ENCODE results near the gene MPZ. TPM values are rescaled to one million over a fixed set of nuclear protein-coding genes. Genes with fewer than 3 reads are reported as not detected.

MPZ gene
- total and polyA plus RNA-seq, 10 of the 15 experiments (the other 5 are each of a cell fraction or from before 2014, with no cell fraction given): 0.09 to 6.9 (median 4.7) TPM

DNA sequence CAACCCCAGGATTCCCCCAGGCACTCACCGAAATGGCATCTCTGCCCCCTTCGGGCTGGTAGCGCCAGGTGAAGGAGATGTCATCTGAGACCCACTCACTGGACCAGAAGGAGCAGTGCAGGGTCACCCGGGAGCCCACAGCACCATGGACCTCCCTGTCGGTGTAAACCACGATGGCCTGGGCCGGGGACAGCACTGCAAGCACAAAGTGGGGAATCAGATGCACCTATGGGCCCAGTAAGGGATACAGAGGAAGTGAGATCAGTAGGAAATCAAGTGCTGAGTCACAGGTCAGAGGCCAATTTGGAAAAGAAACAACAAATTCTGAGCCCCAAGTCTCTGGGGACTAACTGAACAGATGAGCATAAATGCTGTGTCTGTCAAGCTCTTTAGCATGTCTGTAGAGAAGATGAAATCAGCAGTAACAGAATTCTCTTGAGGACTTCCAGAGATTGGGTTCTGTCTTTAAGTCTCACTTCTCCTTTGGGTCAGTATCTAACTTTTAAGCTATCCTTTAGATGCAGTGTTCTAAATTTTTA is 2.5 kb downstream of the MPZ start:
- no peaks in the 10 kb centered on the region for H3K9me3 ChIP-seq (replicated peaks; ENCODE audit: control insufficient read depth, insufficient read depth, low read length)
- H3K27me3 ChIP-seq (replicated peaks in 1 of 2; ENCODE audit: control insufficient read depth in 2 of 2, insufficient read depth in 2 of 2, low read length in 1 of 2): no peaks in the 10 kb centered on the region
- no peak overlapping the region for H3K4me2 ChIP-seq (ENCODE audit: control insufficient read depth, insufficient read depth)
- H3K79me2 ChIP-seq (ENCODE audit: control insufficient read depth, insufficient read depth, low read length): peaks cover 2% of the 10 kb centered on the region
- no peak overlapping the region for H3K27ac ChIP-seq (ENCODE audit: control insufficient read depth, insufficient read depth)
- peaks cover 12% of the 10 kb centered on the region for H3K4me1 ChIP-seq (ENCODE audit: control insufficient read depth, insufficient read depth, low read length)
- in situ Hi-C loops (cut with MboI) (no loop called here), intact Hi-C loops (cut with micrococcal nuclease; ENCODE audit: unreplicated experiment) (loop anchor here (5.0 kb wide), 1 partner anchor 80 kb away; the partner anchor contains the start of gene TOMM40L)
- ATAC-seq (peak; percentile 37), DNase-seq (ENCODE audit: low read depth, low spot score) (no peak), FAIRE-seq (no peak)
- SMC1A ChIA-PET (ENCODE audit: uncharacterized antibody, unreplicated experiment): interaction anchor here (0.9 to 2.5 kb wide), 6 partner anchors 14 to 105 kb away, joined by 3 to 18 read pairs (median 4); partner anchors contain the start of genes NDUFS2 and TOMM40L
- CTCF ChIA-PET: interaction anchor here (0.6 to 6.8 kb wide), 12 partner anchors 16 to 105 kb away, joined by 3 to 66 read pairs (median 5); partner anchors contain the start of genes CFAP126, NDUFS2 and TOMM40L
- RAD21 ChIA-PET (ENCODE audit: unreplicated experiment): interaction anchor here (1.1 to 3.1 kb wide), 2 partner anchors 78 to 81 kb away, joined by 3 to 22 read pairs; partner anchors contain the start of gene TOMM40L
- H3K4me3 ChIP-seq: no peak overlapping the region
- no peaks in the 10 kb centered on the region for H3K36me3 ChIP-seq (ENCODE audit: control insufficient read depth in 2 of 2, insufficient read depth in 2 of 2, low read length in 1 of 2)
- no TSS peak for BruUV-seq (replicated peaks)
- WGBS (ENCODE audit: insufficient coverage, insufficient replicate concordance, low lambda C conversion rate, missing lambda C conversion rate): 48% methylated on average over 7 of the region's 7 CpGs
- no peak overlapping the region for H3K9ac ChIP-seq (ENCODE audit: control insufficient read depth, insufficient read depth, low read length)
- POLR2A ChIA-PET: interaction anchor here (0.6 to 1.3 kb wide), 4 partner anchors 10 to 426 kb away, joined by 3 to 5 read pairs (median 3); no protein-coding TSS in a partner anchor
- peak overlapping the region; percentile 2 for H2AFZ ChIP-seq (ENCODE audit: control insufficient read depth, low read depth, low read length)
- no peaks in the 10 kb centered on the region for H4K20me1 ChIP-seq (ENCODE audit: control insufficient read depth, insufficient read depth)
- TF ChIP-seq DPF2 (IDR thresholded peaks at IDR 0.05) (0 out of 2 replicates have a peak, but pooled peaks have one; percentile 26), SMARCA5 (IDR thresholded peaks at IDR 0.05) (no peak), IKZF2 (IDR thresholded peaks at IDR 0.05) (peak; percentile 45 to 63; a peak in 3 of 4 replicates), RAD21 (IDR thresholded peaks at IDR 0.05; ENCODE audit: insufficient read depth, low read depth, low read length) (no peak), SRF (IDR thresholded peaks at IDR 0.05; ENCODE audit: low read depth in 2 of 2, low read length in 2 of 2) (no peak), MEF2B (IDR thresholded peaks at IDR 0.05; ENCODE audit: partially characterized antibody, poor library complexity, severe bottlenecking) (peak; percentile 87), ZZZ3 (IDR thresholded peaks at IDR 0.05; ENCODE audit: control insufficient read depth, insufficient read length, low read depth) (no peak), POLR2AphosphoS2 (IDR thresholded peaks at IDR 0.05; ENCODE audit: low read depth, low read length) (no peak), NR2F1 (conservative IDR thresholded peaks at IDR 0.05) (peak; percentile 89), FOXK2 (IDR thresholded peaks at IDR 0.05) (no peak), POLR2A (IDR thresholded peaks at IDR 0.05; ENCODE audit: low read depth, low read length) (no peak), SPI1 (IDR thresholded peaks at IDR 0.05; ENCODE audit: borderline replicate concordance, insufficient read depth, low read depth, low read length) (peak; percentile 57; the same call in 1 of the 2 replicates), CBX3 (IDR thresholded peaks at IDR 0.05; ENCODE audit: borderline replicate concordance, low read depth) (no peak), BACH1 (IDR thresholded peaks at IDR 0.05; ENCODE audit: borderline replicate concordance) (0 out of 2 replicates have a peak, but pooled peaks have one; percentile 46), GATAD2B (conservative IDR thresholded peaks at IDR 0.05; ENCODE audit: low read depth) (0 out of 2 replicates have a peak, but pooled peaks have one; percentile 27), MTA2 (IDR thresholded peaks at IDR 0.05; ENCODE audit: low read depth) (peak; percentile 37; the same call in 1 of the 2 replicates), IKZF1 (conservative IDR thresholded peaks at IDR 0.05) (peak; percentile 46)
- TF ChIP-seq, protein P1, sequence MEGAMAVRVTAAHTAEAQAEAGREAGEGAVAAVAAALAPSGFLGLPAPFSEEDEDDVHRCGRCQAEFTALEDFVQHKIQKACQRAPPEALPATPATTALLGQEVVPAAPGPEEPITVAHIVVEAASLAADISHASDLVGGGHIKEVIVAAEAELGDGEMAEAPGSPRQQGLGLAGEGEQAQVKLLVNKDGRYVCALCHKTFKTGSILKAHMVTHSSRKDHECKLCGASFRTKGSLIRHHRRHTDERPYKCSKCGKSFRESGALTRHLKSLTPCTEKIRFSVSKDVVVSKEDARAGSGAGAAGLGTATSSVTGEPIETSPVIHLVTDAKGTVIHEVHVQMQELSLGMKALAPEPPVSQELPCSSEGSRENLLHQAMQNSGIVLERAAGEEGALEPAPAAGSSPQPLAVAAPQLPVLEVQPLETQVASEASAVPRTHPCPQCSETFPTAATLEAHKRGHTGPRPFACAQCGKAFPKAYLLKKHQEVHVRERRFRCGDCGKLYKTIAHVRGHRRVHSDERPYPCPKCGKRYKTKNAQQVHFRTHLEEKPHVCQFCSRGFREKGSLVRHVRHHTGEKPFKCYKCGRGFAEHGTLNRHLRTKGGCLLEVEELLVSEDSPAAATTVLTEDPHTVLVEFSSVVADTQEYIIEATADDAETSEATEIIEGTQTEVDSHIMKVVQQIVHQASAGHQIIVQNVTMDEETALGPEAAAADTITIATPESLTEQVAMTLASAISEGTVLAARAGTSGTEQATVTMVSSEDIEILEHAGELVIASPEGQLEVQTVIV (IDR thresholded peaks at IDR 0.05; ENCODE audit: borderline replicate concordance, partially characterized antibody): no peak
- TF ChIP-seq, protein P2, sequence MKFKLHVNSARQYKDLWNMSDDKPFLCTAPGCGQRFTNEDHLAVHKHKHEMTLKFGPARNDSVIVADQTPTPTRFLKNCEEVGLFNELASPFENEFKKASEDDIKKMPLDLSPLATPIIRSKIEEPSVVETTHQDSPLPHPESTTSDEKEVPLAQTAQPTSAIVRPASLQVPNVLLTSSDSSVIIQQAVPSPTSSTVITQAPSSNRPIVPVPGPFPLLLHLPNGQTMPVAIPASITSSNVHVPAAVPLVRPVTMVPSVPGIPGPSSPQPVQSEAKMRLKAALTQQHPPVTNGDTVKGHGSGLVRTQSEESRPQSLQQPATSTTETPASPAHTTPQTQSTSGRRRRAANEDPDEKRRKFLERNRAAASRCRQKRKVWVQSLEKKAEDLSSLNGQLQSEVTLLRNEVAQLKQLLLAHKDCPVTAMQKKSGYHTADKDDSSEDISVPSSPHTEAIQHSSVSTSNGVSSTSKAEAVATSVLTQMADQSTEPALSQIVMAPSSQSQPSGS (IDR thresholded peaks at IDR 0.05; ENCODE audit: low read length): no peak
